M059J (cell line): Measurements from ENCODE around the gene CCDC148. TPM values are rescaled to one million over a fixed set of nuclear protein-coding genes. Genes with fewer than 3 reads are reported as not detected.
A peak's percentile ranks its signal among the peaks of the same experiment; 100 is the strongest.
"Not testable (repeated sequence)": the region's sequence is repeated elsewhere in the genome, so short reads cannot be mapped to it uniquely, and the experiment has no call there.

ENCODE experiments used
- DNase-seq: peaks from one replicate; pipeline ENCODE4 v3.0.0-alpha.2; 2012; ENCODE audit warnings: low read depth
- total RNA-seq: library from RNA; depleted of rRNA; stranded (reverse); fragments of >200 nt; shearing (Covaris generic); gene quantifications from 2 replicates; pipeline ENCODE4 v1.2.3, GENCODE V29; 2014

Gene CCDC148
- total RNA-seq, 1 experiment from 2014 or later = 0.79 TPM

GRCh38 chr2:158357122-158357521 is 99.4 kb downstream of the CCDC148 start:
- DNase-seq = no peak

GRCh38 chr2:158351466-158351816 is 105.1 kb downstream of the CCDC148 start:
- DNase-seq = not testable (repeated sequence)

- DNase-seq = not testable (repeated sequence)
Observed at GRCh38 chr2:158350751-158351465, 105.6 kb downstream of the CCDC148 start.

GRCh38 chr2:158346032-158346431 is 110.5 kb downstream of the CCDC148 start:
- no peak for DNase-seq

GRCh38 chr2:158339513-158339912 is 117.0 kb downstream of the CCDC148 start:
- DNase-seq = no peak

- no peak for DNase-seq
Observed at GRCh38 chr2:158337018-158337417, 119.5 kb downstream of the CCDC148 start.

GRCh38 chr2:158331799-158332198 is 124.8 kb downstream of the CCDC148 start:
- DNase-seq = not testable (repeated sequence)

- no peak for DNase-seq
Observed at GRCh38 chr2:158325782-158326340, 130.7 kb downstream of the CCDC148 start.

- peak; percentile 27 for DNase-seq
Observed at GRCh38 chr2:158325031-158325781, 131.3 kb downstream of the CCDC148 start.

GRCh38 chr2:158323381-158323780 is 133.2 kb downstream of the CCDC148 start:
- DNase-seq = no peak

GRCh38 chr2:158321264-158321663 is 135.3 kb downstream of the CCDC148 start:
- DNase-seq = peak; percentile 58

- DNase-seq = no peak
Observed at GRCh38 chr2:158319269-158319668, 137.3 kb downstream of the CCDC148 start.

- no peak for DNase-seq
Observed at GRCh38 chr2:158317642-158318041, 138.9 kb downstream of the CCDC148 start.

- no peak for DNase-seq
Observed at GRCh38 chr2:158315803-158316414, 140.6 kb downstream of the CCDC148 start.

GRCh38 chr2:158315000-158315399 is 141.6 kb downstream of the CCDC148 start:
- no peak for DNase-seq

GRCh38 chr2:158313734-158314133 is 142.8 kb downstream of the CCDC148 start:
- DNase-seq = no peak

GRCh38 chr2:158312981-158313380 is 143.6 kb downstream of the CCDC148 start:
- DNase-seq = no peak

- DNase-seq = not testable (repeated sequence)
Observed at GRCh38 chr2:158310407-158310806, 146.1 kb downstream of the CCDC148 start.

- no peak for DNase-seq
Observed at GRCh38 chr2:158305501-158305900, 151.1 kb downstream of the CCDC148 start.

- DNase-seq = no peak
Observed at GRCh38 chr2:158300394-158300793, 156.2 kb downstream of the CCDC148 start.

GRCh38 chr2:158297606-158298005 is 158.9 kb downstream of the CCDC148 start:
- DNase-seq = peak; percentile 50

- DNase-seq = no peak
Observed at GRCh38 chr2:158297120-158297519, 159.4 kb downstream of the CCDC148 start.
